Activated effector memory CD4-positive, alpha-beta T cell treated with anti-CD3 and anti-CD28 coated beads, Interleukin-2, amount 50 U/mL, for 16 hours (primary cell): ENCODE data around the gene CYSRT1.
A peak's percentile ranks its signal among the peaks of the same experiment; 100 is the strongest.

Experiments
- DNase-seq: peaks from one replicate; pipeline ENCODE4 v3.0.0-alpha.2; 2020

The CYSRT1 gene

DNA sequence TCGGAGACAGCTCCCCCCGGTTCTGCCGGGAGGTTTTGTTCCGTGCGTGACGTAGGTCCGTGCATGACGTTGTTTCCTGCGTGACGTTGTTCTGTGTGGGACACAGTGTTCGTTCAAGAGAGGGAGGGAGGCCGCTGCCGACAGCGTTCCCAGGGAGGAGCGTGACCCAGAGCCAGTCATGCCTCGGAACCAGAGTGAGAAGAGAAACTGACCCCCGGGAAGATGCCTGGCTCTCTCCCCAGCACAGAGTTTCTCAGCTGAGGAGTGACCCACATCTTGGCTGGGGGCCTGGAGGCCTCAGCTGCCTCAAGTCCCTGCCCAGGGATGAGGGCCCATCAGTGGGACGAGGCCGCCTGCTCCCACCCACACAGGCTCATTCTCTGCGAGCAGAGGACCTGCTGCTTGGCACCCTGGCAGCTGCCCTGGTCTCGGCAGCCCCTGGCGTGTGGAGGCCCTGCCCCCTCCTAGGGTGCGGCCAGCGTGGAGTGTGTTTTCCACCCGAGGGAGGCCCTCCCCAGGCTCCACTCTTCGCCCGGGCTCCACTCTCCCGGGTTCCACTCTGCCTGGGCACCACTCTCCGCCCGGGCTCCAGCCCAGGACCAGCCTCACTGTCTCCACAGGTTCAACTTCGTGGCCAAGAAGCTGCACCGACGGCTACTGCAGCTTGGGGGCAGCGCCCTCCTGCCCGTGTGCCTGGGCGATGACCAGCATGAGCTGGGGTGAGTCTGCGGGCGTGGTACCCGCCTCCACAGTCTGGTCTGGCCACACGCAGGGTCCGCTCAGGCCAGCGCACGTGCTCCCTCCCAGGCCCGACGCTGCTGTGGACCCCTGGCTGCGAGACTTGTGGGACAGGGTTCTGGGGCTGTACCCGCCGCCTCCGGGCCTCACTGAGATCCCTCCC lies 11.6 kb upstream of the CYSRT1 start:
- no peak for DNase-seq

DNA sequence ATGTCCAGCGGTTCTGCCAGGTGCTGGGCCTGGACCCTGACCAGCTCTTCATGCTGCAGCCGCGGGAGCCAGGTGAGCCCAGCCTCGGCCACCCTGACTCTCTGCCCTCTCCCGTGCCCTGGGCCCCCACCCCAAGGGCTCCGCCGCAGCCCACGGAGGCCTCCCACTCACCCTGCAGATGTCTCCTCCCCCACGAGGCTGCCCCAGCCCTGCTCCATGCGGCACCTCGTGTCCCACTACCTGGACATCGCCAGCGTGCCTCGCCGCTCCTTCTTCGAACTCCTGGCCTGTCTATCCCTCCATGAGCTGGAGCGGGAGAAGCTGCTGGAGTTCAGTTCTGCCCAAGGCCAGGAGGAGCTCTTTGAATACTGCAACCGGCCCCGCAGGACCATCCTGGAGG lies 10.4 kb upstream of the CYSRT1 start:
- DNase-seq: no peak

DNA sequence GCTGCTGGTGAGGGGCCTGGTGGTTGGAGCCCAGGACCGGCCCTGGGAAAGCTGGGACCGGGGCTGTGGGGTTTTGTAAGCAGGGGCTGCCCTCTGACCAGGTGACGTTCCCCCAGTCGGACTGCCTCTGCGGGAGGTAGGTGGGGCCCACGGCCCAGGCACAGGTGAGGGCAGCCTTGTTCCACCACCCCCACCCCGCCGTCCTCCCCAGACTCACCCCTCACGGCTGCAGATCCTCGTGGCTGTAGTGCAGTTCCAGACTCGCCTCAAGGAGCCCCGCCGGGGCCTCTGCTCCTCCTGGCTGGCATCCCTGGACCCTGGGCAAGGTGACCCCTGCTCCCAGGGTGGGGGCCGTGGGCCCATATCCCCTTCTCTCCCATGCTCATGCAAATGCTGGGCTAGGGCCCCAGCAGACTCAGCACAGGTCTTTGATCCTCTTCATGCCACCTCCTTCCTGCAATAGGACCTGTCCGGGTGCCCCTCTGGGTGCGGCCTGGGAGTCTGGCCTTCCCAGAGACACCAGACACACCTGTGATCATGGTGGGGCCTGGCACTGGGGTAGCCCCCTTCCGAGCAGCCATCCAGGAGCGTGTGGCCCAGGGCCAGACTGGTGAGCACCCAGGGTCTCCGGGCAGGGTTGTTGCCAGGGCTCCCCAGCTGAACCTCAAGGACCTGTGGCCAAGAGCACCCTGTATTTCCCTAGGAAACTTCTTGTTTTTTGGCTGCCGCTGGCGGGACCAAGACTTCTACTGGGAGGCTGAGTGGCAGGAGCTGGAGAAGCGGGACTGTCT lies 9.6 kb upstream of the CYSRT1 start:
- no peak for DNase-seq

DNA sequence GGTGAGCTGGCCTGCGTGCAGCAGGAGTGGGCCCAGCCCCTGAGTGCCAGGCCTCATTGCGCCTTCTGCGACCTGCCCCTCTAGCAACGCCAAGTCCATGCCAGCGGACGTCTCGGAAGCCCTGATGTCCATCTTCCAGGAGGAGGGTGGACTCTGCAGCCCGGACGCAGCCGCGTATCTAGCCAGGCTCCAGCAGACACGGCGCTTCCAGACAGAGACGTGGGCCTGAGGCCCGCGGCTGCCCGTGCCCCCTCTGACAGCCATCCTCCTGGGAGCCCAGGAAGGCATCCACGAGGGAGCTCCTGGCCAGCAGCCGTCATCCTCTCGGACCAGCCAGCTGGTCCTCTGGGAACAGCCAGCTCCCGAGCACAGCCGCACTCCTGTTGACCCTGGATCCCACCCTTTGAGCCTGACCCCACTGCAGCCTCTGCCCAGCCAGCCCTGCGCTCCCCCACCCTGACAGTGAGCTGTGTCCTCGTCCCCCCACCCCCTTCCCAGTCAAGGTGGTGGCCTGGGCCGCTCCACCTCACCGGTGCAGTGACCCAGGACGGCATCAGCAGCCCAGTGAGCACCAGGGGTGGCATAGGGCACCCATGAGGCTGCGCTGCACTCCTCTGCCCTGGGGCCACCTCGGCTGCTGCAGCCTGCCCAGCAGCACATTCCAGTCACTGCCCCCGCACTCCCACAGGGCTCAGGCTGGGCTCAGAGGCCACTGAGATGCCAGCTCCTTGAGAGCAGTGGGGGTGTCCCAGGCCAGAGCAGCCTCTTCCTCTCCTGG lies 8.6 kb upstream of the CYSRT1 start:
- no peak for DNase-seq

DNA sequence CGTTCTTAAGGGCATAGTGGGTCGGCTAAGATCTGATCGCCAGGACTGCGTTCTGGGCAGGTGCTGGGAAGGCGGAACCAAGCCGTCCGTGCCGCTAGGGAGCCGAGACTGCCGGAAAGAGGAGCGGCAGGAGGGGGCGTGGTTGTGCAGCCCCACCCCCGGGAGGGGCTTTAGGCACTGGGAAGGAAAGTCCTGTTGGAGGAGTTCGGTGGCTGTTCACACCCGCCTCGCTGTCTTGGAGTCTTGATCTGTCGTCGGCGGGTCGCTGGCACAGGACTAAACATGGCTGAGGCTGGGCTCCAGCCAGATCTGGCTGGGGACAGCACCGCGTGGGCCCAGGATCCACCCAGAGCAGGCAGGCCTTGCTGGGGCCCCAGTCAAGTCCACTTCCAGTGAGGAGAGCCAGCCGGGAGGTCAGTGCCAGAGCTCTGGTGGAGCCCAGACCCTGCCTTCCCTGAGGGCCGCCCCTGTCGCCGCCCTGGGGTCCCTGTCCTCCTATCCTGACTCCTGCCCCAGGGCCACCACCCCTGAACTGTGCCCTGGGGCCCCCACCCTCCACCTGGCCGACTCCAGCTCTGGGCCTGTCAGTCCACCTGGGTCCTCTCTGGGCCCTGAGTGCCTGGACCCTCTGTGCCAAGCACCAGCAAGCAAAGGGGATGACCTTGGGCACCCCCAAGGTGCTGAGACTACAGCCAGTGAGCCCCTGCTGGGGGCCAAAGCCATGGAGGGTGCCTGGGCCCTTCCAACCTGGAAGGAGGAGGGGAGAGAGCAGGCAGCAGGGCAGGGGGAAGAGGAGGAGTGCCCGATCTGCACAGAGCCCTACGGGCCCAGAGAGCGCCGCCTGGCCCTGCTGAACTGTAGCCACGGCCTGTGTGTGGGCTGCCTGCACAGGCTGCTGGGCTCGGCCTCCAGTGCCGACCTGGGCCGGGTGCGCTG lies 7.4 kb upstream of the CYSRT1 start:
- no peak for DNase-seq

DNA sequence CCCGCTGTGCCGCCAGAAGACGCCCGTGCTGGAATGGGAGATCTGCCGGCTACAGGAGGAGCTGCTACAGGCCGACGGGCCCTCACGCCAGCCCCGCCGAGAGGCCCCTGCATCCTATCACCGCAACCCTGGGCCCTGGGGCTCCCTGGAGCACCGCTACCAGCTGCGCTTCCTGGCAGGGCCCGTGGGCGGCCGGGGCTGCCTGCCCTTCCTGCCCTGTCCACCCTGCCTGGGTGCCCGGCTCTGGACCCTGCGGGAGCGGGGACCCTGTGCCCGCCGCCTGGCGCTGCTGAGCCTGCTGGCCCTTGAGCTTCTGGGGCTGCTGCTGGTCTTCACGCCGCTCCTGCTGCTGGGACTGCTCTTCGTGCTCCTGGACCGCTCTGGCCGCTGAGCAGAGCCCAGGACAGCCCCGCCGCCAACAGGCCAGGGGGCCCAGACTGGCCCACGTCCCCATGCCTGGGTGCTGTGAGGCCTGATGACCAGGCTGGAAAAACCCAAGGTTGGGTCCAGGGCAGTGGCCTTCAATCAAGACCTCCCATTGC lies 6.7 kb upstream of the CYSRT1 start:
- DNase-seq: no peak

DNA sequence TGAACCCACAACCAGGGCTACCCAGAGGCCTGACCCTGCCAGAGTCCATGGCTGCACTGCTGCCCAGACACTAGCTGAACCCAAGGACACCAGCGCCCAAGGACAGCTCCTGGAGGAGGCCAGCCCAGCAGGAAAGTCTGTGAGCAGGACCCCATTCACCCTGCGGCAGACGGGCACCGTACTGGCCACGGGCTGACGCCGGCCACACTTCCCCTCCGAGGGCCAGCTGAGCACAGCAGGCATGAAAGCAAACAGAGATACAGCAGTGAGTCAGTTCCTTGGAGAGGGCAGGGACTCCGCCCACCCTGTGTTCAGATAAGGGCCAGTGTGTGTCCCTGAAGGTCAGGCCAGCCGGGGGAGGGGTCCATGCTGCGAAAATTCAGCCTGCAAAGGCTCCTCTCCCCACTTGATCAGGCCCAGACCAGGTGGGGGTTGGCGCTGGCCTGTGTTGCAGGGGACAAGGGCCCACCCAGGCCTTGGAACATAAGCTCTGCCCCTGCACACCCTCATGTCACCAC lies 6.2 kb upstream of the CYSRT1 start:
- no peak for DNase-seq

DNA sequence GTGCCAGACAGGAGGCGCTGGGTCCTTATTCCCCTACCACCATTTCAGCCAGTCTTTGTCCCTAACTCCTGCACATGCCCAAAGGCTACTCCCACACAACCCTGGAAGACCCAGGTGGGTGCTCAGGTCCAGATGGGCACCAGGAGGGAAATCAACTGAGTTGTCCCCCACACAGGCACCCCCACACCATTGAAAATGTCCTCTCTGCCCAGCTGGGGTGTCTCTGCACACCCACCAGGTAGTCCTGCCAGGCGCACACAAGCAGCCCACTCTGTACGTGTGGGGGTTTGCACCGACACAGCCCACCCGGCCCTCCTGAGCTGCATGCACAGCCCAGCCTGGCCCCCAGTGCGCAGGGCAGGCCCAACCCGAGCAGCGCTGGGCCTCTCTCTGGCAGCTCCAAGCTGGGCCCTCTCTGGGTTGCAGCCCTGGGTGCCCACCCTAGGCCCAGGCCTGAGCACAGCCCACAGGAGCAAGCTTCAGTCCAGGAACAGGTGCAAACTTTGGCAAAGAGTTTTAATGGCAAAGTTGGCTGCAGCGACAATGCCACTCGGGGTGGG lies 5.1 kb upstream of the CYSRT1 start:
- DNase-seq: no peak

DNA sequence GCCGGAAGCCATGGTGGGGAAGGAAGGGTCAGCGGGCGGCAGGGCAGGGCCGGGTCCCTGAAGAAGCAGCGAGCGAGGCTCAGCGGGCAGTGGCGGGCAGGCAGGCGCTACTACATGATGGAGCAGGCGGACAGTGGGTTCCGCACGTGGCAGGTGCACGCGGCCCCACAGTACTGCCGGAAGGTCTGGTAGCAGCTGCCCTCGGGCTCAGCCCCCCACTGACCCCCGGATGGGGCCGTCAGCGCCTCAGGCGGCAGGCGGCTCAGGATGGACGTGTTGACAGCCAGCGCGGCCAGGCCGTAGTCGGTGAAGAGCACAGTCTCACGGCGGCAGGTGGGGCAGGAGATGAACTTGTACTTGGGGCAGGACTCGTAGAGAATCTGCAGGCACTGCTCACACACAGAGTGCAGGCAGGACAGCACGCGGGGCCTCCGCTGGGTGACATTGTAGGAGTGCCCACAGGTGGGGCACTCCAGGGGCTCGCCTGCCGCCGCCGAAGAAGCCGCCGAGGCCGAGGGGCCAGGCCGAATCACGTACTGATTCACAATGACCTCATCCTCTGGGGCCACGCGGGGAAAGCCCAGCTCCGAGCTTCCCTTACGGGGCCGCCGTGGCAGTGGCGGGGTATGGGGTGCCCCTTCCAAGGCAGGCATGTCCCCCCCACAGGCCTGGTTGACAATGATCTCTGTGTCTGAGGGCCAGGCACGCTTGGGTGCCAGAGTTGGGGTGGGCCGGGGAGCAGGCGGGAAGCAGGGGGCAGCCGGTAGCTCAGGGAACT lies 4.5 kb upstream of the CYSRT1 start:
- DNase-seq: no peak

DNA sequence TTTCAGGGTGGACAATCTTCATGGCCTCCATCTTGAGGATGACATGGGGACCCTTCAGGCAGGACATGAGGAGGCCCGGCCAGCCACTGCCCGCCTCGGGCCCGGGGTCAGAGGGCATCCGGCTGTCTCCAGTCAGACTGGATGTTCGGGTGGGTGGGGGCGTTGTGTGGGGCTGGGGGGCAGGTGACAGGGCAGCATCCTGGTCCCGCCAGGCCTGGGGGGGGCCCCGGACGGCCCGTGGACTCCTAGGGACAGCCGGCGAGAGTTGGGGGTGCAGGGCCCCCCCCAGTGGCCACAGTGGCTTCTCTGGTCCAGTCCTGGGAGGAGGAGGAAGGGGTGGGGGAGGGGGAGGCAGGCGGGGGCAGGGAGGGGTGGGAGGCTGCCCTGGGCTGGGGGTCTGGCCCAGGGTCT lies 3.9 kb upstream of the CYSRT1 start:
- DNase-seq: no peak

DNA sequence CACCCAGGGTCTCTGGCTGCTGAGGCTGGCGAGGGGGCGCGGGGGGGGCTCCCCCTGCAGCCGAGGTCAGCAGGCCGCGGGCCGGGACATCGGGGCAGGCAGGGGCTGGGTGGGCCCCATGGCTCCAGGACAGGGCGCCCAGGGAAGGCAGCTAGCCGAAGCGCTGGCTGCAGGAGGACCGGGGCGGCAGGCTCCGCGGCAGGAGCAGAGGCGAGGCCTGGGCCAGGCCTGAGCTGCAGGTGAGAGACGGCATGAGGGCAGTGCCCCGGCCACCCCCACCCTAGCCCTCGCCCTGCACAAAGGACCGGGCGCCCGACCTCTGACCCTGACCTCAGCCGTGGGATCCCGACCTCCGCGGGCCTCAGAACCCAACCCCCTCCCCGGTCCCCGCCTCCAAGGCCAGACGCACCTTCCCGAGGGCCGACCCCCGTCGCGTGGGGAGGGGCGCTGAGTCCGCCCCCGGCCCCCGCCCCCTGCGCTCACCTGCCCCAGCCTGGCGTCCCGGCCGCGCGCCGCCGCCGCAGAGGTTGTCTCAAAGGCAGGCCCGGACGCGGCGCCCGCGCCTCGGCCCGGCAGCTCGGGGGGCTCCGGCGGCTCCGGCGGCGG lies 3.4 kb upstream of the CYSRT1 start:
- no peak for DNase-seq

DNA sequence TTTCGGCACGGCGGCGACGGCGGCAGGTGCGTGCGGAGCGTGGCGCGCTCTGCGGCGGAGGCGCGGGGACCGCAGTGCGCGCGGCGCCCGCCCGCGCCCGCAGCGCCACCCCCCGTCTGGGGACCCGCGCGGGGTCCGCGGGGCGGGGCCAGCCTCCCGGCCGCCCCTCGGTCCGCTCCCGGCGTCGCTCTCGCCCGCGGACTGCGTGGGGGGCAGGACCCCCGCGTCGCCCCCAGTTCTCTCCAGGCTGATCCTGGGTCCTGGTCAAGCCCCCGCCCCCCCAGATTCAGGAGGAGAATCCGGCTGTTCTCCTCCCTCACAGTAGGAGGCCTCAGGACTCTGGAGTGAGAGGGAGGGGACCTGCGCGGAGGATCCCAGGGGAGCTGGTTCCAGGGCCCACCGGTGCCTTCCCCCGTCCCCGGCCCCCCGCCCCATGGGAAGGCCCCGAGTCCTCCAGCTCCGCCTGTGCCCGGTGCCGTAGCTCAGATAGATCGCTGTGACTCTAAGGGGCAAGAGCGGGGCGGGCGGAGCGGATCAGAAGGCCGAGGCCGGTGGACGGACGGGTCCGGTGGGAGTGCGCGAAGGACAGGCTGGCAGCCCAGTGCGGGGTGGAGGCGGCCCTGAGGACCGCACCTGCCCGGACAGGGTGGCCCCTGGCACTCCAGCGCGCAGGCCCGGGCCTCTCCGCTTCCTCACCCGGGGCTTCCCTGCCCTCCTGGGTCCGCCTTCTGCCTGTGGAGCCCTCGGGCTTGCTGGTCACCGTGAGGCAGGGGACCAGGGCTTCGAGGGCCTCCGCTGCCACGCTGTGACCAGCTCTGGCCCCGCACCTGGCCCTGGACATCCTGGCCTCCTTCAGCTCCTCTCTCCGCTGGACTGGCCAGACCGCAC lies 2.5 kb upstream of the CYSRT1 start, which contains the start of gene RNF208:
RNF208 (minus strand) TSS at position 51 of the 888 bp plus-strand sequence. CDS start 1,028 bp downstream, outside the sequence.
- DNase-seq: no peak

DNA sequence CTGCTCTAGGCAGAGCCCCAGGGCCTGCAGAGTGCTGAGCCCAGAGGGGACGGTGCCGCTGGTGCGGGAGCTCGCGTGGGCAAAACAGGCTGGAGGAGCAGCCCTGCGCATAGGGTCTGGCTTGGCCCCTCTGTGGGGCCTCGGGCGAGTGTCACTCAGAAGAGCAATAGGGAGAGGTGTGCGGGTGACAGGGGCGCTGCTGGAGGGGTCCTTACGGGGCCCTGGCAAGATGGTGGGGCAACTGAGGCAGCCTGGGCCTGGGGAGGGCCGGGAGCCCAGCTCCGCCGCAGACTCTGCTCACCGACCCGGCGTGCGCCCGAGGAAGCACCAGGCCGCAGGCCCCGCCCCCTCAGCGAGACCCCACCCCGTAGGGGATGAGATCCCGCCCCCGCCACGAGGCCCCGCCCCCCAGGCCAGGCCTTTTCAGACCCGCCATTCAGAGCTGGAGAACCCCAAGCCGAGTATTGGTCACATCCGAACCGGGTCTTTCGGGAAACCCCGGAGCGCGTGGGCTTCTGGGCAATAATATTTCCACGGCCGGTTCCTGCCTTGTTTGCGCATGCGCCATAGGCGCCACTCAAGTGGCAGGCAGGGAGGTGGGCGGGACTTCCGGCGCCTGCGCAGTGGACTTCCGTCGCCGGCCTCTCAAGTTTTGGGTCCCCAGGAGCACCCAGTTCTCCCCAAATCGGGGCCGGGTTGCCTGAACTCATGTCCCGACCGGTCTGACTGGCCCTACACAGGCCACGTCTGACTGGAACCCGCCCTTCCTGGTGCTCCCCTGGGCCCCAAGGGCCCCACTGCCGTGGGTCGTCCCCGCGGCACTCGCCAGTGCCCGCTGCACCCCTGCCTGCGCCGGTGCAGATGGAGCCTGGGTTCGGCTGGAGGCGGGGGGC lies 1.6 kb upstream of the CYSRT1 start:
- peak; percentile 99 for DNase-seq

DNA sequence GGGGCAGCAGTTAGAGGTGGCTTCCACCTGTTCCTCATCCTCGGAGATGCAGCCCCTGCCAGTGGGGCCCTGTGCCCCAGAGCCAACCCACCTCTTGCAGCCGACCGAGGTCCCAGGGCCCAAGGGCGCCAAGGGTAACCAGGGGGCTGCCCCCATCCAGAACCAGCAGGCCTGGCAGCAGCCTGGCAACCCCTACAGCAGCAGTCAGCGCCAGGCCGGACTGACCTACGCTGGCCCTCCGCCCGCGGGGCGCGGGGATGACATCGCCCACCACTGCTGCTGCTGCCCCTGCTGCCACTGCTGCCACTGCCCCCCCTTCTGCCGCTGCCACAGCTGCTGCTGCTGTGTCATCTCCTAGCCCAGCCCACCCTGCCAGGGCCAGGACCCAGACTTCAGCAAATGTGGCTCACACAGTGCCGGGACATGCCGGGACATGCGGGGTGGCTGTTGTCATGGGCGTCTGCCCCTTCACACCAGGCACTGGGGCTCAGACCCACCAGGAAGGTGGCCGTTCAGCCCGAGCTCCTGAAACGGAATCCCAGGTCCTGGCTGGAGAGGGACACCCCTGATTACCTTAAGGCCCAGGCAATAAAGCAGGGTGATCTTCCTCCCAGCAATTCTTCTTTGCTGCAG lies 841 bp downstream of the CYSRT1 start:
- no peak for DNase-seq

DNA sequence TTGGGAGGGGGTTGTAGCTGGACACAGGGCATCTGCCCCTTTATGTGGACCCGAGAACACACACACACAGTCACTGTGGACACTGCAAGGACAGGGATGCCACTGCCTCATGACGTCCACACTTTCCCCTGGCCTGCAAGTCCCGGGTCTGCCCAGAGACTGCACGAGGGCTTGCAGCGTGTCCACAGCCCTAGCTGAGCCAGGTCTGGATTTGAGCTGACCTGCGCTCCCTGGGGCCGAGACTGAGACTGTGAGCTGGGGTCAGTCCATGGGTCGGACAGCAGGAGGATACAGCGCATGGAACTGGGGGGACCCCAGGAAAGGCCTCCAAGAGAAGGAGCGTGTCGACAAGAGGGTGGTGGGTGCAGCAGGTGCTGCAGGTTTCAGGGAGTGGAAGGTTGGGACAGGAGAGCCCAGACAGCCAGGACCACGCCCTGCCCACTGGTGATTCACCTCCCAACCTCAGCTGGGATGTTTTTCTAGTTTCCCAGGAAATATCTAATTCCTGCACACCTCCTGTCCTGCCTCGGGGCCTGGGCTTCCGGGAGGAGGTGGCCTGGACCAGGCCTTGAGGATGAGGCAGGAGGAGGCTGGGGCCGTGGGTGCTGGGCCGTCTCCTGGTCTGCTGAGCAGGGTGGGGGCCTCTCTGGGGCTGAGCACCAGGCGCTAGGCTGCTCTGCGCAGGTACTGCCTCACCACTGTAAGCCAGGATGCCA lies 1.5 kb downstream of the CYSRT1 start:
- DNase-seq: no peak

DNA sequence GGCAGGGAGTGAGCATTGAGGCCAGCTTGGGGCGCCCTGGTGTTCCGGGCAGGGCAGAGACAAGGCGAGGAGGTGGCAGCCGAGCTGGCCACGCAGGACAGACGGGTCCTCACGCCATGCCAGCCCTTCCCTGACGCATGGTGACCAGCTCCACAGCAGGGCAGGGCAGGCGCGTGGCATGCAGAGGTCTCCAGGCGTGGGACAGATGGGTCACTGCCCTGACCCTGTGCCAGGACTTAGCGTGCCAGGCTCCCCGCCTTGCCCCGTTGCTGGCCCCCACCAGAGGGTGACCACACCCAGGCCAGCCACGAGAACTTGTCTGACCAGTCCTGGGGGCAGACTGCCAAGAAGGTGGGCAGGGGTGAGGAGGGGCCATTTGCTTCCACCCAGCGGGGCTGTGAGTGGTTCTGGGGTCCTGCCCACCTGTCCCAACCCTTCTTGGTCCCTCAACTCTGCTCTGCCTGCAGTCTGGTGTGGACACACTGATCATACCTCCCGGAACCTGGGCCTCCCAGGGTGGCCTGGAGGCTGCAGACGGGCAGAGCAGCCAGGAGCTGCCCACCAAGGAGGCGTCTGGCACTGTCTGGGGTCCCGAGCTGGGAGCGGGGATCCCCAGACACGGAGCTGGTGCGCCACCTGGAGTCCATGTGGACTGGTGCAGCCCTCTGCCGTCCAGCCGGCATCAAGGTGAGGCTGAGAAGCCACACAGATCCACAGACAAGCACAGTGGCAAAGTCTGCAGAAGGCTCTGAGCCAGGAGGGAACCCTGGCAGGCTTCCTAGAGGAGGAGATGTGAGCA lies 2.3 kb downstream of the CYSRT1 start, which contains the start of gene RNF224:
RNF224 (plus strand) TSS at position 449 of the 799 bp plus-strand sequence. CDS start 834 bp downstream, outside the sequence.
- DNase-seq: peak; percentile 93
